Neuronal stem cell (in vitro differentiated cells): ENCODE results near the gene PDSS1.

Experiments
- DNase-seq: peaks from one replicate; pipeline ENCODE4 v3.0.0-alpha.2; 2013; ENCODE audit warnings: low spot score
- H2AFZ ChIP-seq: one replicate; pipeline ENCODE4 v1.6.1; 2013; ENCODE audit warnings: mild to moderate bottlenecking, low read length, inconsistent platforms
- H2AK5ac ChIP-seq: 2 replicates; pipeline ENCODE4 v1.6.1; 2013; ENCODE audit warnings: low read depth, mild to moderate bottlenecking, inconsistent platforms, low read length, moderate library complexity, mixed read lengths
- H2BK120ac ChIP-seq: 2 replicates; pipeline ENCODE4 v1.6.1; 2013; ENCODE audit warnings: low read depth, mild to moderate bottlenecking, inconsistent platforms, low read length, moderate library complexity, mixed read lengths
- H2BK12ac ChIP-seq: one replicate; pipeline ENCODE4 v1.6.1; 2013; ENCODE audit warnings: low read length, inconsistent platforms
- H2BK15ac ChIP-seq: 2 replicates; pipeline ENCODE4 v1.6.1; 2013; ENCODE audit warnings: mild to moderate bottlenecking, low read length, inconsistent platforms, mixed read lengths
- H2BK5ac ChIP-seq: one replicate; pipeline ENCODE4 v1.6.1; 2013; ENCODE audit warnings: inconsistent platforms, mild to moderate bottlenecking, low read length, moderate library complexity
- H3K14ac ChIP-seq: one replicate; pipeline ENCODE4 v1.6.1; 2013; ENCODE audit warnings: low read length, inconsistent platforms
- H3K18ac ChIP-seq: 2 replicates; pipeline ENCODE4 v1.6.1; 2013; ENCODE audit warnings: low read length, inconsistent platforms
- H3K23ac ChIP-seq: 2 replicates; pipeline ENCODE4 v1.6.1; 2013; ENCODE audit warnings: low read depth, mild to moderate bottlenecking, mixed read lengths, low read length, inconsistent platforms; ENCODE audit not compliant: poor library complexity
- H3K27ac ChIP-seq: replicated peaks from 3 replicates; pipeline ENCODE4 v1.5.1; 2013; ENCODE audit warnings: low read length, inconsistent platforms
- H3K27me3 ChIP-seq, 3 experiments: 2 replicates each; pipeline ENCODE4 v1.6.1; 2013; ENCODE audit warnings: low read length in 3 of 3, mild to moderate bottlenecking in 2 of 3, inconsistent platforms in 1 of 3, low read depth in 1 of 3, mixed read lengths in 1 of 3, moderate library complexity in 1 of 3; ENCODE audit not compliant: control insufficient read depth in 3 of 3, insufficient read depth in 3 of 3
- H3K36me3 ChIP-seq, 2 donors: replicated peaks in 1 of 2; 2 replicates each; pipeline ENCODE4 v1.6.1; 2013; ENCODE audit warnings: low read length in 2 of 2; ENCODE audit not compliant: control insufficient read depth in 2 of 2, insufficient read depth in 2 of 2
- H3K4ac ChIP-seq: 2 replicates; pipeline ENCODE4 v1.6.1; 2013; ENCODE audit warnings: inconsistent platforms, mild to moderate bottlenecking, low read length, moderate library complexity
- H3K4me1 ChIP-seq, 2 donors: 1 replicate in 1 of 2; 2 replicates in 1 of 2; pipeline ENCODE4 v1.6.1; 2013; ENCODE audit warnings: low read length in 2 of 2, low read depth in 1 of 2; ENCODE audit not compliant: control insufficient read depth in 2 of 2, insufficient read depth in 1 of 2
- H3K4me2 ChIP-seq: one replicate; pipeline ENCODE4 v1.6.1; 2013; ENCODE audit warnings: mild to moderate bottlenecking, low read length, inconsistent platforms; ENCODE audit not compliant: insufficient read depth, poor library complexity, severe bottlenecking
- H3K4me3 ChIP-seq, 2 donors: 2 replicates each; pipeline ENCODE4 v1.5.1; 2013; ENCODE audit warnings: low read length in 2 of 2, mild to moderate bottlenecking in 2 of 2, inconsistent platforms in 1 of 2, moderate library complexity in 1 of 2
- H3K79me1 ChIP-seq: one replicate; pipeline ENCODE4 v1.6.1; 2013; ENCODE audit warnings: low read depth, mild to moderate bottlenecking, inconsistent platforms, low read length, moderate library complexity
- H3K9ac ChIP-seq: one replicate; pipeline ENCODE4 v1.6.1; 2013; ENCODE audit warnings: mild to moderate bottlenecking, low read depth, low read length, inconsistent platforms; ENCODE audit not compliant: poor library complexity
- H3K9me3 ChIP-seq, 2 donors: replicated peaks in 1 of 2; 2 replicates each; pipeline versions ENCODE3 to v1.6.1; 2013; ENCODE audit warnings: low read length in 2 of 2, mild to moderate bottlenecking in 2 of 2, inconsistent platforms in 1 of 2, low read depth in 1 of 2, mixed read lengths in 1 of 2, moderate library complexity in 1 of 2; ENCODE audit not compliant: control insufficient read depth in 2 of 2, insufficient read depth in 1 of 2
- H4K8ac ChIP-seq: one replicate; pipeline ENCODE4 v1.6.1; 2013; ENCODE audit warnings: low read depth, mild to moderate bottlenecking, inconsistent platforms, low read length, moderate library complexity
- H4K91ac ChIP-seq: one replicate; pipeline ENCODE4 v1.6.1; 2013; ENCODE audit warnings: low read length, low read depth, mild to moderate bottlenecking, inconsistent platforms; ENCODE audit not compliant: poor library complexity
- WGBS, 2 donors: extraction: QIAGEN DNeasy Blood & Tissue Kit; methylation state at CpG; one replicate each; pipeline ENCODE4 v1.1.7; 2013; ENCODE audit warnings: missing lambda C conversion rate in 2 of 2, mixed read lengths in 1 of 2; ENCODE audit not compliant: insufficient read length in 2 of 2, insufficient replicate concordance in 1 of 2; ENCODE audit errors: extremely low coverage in 2 of 2; 5-methylcytosine and 5-hydroxymethylcytosine counted together

The PDSS1 gene

DNA sequence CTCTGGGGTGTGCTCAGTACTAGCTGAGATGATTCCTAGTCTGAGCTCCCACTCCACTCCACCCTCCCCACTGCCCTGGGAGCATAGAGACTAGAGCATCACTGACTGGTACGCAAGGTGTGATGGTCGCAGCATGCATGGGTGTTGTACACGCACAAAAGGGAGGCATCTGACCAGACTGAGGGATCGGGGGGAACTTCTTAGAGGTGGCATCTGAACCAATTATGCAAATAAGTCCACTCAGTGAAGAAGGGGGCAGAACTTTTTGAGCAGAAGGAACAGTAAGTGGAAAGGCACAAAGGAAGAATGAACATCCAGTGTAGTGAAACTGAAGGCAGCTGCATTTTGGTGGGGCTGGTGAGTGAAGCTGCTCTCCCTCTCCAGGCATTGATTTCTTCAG lies 25.5 kb downstream of the PDSS1 start:
- H3K27me3 ChIP-seq = no peaks in the 10 kb centered on the region
- no peak overlapping the region for H2BK12ac ChIP-seq
- H2BK120ac ChIP-seq = no peak overlapping the region
- peaks cover 4% of the 10 kb centered on the region for H3K79me1 ChIP-seq
- no peaks in the 10 kb centered on the region for H3K4me1 ChIP-seq
- no peak overlapping the region for H4K91ac ChIP-seq
- no peak overlapping the region for H2BK5ac ChIP-seq
- no peak for DNase-seq
- H2BK15ac ChIP-seq = no peak overlapping the region
- H3K9ac ChIP-seq = no peak overlapping the region
- peaks cover 10 to 93% of the 10 kb centered on the region in 2 donors for H3K36me3 ChIP-seq
- H3K23ac ChIP-seq = no peak overlapping the region
- H2AK5ac ChIP-seq = no peak overlapping the region
- no CpG with 5 or more reads among the region's 4 CpGs for WGBS, 2 donors
- no peak overlapping the region for H3K18ac ChIP-seq
- H3K4me3 ChIP-seq = no peak overlapping the region
- H4K8ac ChIP-seq = no peak overlapping the region
- no peak overlapping the region for H3K4ac ChIP-seq
- no peaks in the 10 kb centered on the region for H3K9me3 ChIP-seq
- no peak overlapping the region for H2AFZ ChIP-seq
- H3K27ac ChIP-seq = no peak overlapping the region
- H3K14ac ChIP-seq = no peak overlapping the region
- no peak overlapping the region for H3K4me2 ChIP-seq

DNA sequence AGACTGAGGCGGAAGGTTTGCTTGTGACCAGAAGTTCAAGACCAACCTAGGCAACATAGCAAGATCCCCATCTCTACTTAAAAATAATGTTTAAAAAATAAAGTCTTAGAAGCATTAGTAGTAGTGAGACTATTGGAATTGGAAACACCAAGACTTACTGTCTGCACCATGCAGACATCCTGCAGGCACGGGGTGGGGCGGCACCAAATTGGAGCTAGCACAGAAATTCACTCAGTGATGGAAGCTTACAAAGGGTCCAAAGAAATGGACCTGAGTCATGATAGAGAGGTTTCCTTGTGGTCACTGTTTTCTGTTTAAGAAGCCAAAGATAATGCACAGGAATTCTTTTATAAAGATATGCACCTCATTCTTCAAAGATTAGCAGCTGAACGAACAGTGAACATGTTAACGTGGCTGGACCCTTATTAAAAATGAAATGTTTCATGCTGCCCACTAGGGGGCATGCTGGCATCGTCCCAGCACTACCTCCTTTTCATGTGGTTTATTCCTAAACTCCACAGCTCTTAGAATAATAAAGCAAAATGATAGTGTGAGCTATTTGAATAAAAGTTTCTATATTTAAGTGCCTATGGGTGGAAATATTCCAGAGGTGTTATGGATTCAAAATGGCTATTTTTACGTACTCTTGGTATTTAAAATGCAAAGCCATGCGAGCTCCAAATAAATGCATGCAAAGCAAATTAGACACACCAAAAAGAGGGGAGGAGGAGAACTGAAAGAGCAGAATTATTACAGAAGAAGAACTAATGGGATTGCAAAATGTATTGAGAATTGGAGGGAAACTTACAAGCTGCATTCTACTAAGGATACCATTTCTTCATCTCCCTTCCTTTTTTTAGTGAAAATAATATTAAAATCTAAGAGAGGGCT lies 28.6 kb downstream of the PDSS1 start:
- H2AK5ac ChIP-seq = no peak overlapping the region
- no peak overlapping the region for H2BK15ac ChIP-seq
- no peak overlapping the region for H3K27ac ChIP-seq
- H2AFZ ChIP-seq = no peak overlapping the region
- H3K36me3 ChIP-seq = peaks cover 8 to 83% of the 10 kb centered on the region in 2 donors
- no peak overlapping the region for H3K9ac ChIP-seq
- H2BK12ac ChIP-seq = no peak overlapping the region
- no peak overlapping the region for H3K4me3 ChIP-seq
- H4K8ac ChIP-seq = no peak overlapping the region
- H3K4me1 ChIP-seq = no peaks in the 10 kb centered on the region
- no peak overlapping the region for H2BK120ac ChIP-seq
- no peak overlapping the region for H3K4ac ChIP-seq
- no CpG with 5 or more reads among the region's 8 CpGs for WGBS, 2 donors
- H3K23ac ChIP-seq = no peak overlapping the region
- H3K4me2 ChIP-seq = no peak overlapping the region
- no peak overlapping the region for H3K18ac ChIP-seq
- H2BK5ac ChIP-seq = no peak overlapping the region
- no peak overlapping the region for H3K14ac ChIP-seq
- no peak overlapping the region for H4K91ac ChIP-seq
- no peaks in the 10 kb centered on the region for H3K9me3 ChIP-seq
- H3K27me3 ChIP-seq = no peaks in the 10 kb centered on the region
- peaks cover 4% of the 10 kb centered on the region for H3K79me1 ChIP-seq
- DNase-seq = peak; percentile 36

DNA sequence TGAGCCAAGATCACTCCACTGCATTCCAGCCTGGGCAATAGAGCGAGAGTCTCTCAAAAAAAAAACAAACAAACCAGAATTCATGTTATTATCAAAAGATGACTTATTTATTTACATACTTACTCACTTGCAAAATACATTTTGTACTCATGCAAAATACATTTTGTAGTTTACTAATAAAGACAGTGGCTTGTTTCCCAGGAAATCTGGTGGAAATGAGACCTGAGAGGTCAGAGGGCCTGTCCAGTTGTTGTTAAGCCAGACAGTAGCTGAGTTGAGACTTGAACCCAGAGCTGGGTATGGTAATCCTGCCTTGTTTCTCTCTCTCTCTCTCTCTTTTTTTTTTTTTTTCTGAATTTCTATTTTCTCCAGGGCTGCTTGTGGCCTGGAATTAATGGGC lies 29.5 kb downstream of the PDSS1 start:
- no CpG with 5 or more reads among the region's 1 CpG for WGBS, 2 donors
- H4K91ac ChIP-seq = no peak overlapping the region
- no peak overlapping the region for H2BK12ac ChIP-seq
- H3K27me3 ChIP-seq = no peaks in the 10 kb centered on the region
- no peak overlapping the region for H3K27ac ChIP-seq
- no peaks in the 10 kb centered on the region for H3K79me1 ChIP-seq
- no peaks in the 10 kb centered on the region for H3K9me3 ChIP-seq
- no peak overlapping the region for H2AK5ac ChIP-seq
- H2BK5ac ChIP-seq = no peak overlapping the region
- H3K14ac ChIP-seq = no peak overlapping the region
- H3K4me1 ChIP-seq = no peaks in the 10 kb centered on the region
- no peak overlapping the region for H3K4me3 ChIP-seq
- no peak overlapping the region for H3K18ac ChIP-seq
- no peak overlapping the region for H3K4me2 ChIP-seq
- H2BK15ac ChIP-seq = no peak overlapping the region
- no peak for DNase-seq
- peaks cover 9 to 82% of the 10 kb centered on the region in 2 donors for H3K36me3 ChIP-seq
- H3K9ac ChIP-seq = no peak overlapping the region
- no peak overlapping the region for H2BK120ac ChIP-seq
- no peak overlapping the region for H4K8ac ChIP-seq
- H3K23ac ChIP-seq = no peak overlapping the region
- H2AFZ ChIP-seq = no peak overlapping the region
- H3K4ac ChIP-seq = no peak overlapping the region

DNA sequence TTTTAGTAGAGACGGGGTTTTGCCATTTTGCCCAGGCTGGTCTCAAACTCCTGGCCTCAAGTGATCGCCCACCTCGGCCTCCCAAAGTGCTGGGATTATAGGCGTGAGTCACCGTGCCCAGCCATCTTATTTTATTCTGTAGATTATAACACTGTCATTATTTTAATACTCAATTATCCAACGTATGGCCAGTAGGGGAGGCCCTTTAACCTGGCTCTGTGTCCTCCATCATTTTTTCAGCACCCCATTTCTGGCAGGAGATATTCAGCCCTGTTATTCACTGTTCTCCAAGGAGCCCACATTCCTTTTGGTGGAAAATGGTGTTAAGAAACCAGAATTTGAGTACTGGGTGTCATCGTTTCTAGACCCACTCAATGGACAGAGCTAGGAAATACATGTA lies 31.5 kb downstream of the PDSS1 start:
- no peak overlapping the region for H3K23ac ChIP-seq
- DNase-seq = no peak
- H2BK15ac ChIP-seq = no peak overlapping the region
- H3K4me1 ChIP-seq = peaks cover 2% of the 10 kb centered on the region in 2 donors
- H4K8ac ChIP-seq = no peak overlapping the region
- H3K4ac ChIP-seq = no peak overlapping the region
- H3K4me2 ChIP-seq = no peak overlapping the region
- no peak overlapping the region for H3K27ac ChIP-seq
- no peaks in the 10 kb centered on the region for H3K79me1 ChIP-seq
- H3K18ac ChIP-seq = no peak overlapping the region
- H2BK12ac ChIP-seq = no peak overlapping the region
- no peak overlapping the region for H2BK120ac ChIP-seq
- H3K27me3 ChIP-seq = no peaks in the 10 kb centered on the region
- H3K36me3 ChIP-seq = peaks cover 13 to 77% of the 10 kb centered on the region in 2 donors
- H3K9ac ChIP-seq = no peak overlapping the region
- H4K91ac ChIP-seq = no peak overlapping the region
- no peak overlapping the region for H3K4me3 ChIP-seq
- H3K9me3 ChIP-seq = no peaks in the 10 kb centered on the region
- no CpG with 5 or more reads among the region's 7 CpGs for WGBS, 2 donors
- H2BK5ac ChIP-seq = no peak overlapping the region
- H2AFZ ChIP-seq = no peak overlapping the region
- no peak overlapping the region for H2AK5ac ChIP-seq
- H3K14ac ChIP-seq = no peak overlapping the region
